A673 (cell line): Measurements from ENCODE around the gene ATP2B2.

Experiments used
- CTCF ChIP-seq: fragments of 300-800, 200-600 bp; sonication (generic); conservative IDR thresholded peaks from 2 replicates; pipeline ENCODE4 v1.5.1; 2017; ENCODE audit warnings: low read depth, mild to moderate bottlenecking, antibody characterized with exemption, low read length, moderate library complexity, mixed read lengths
- EZH2 ChIP-seq: fragments of 200-600 bp; sonication (generic); IDR thresholded peaks from 2 replicates; pipeline ENCODE4 v1.6.1; 2017; ENCODE audit warnings: borderline replicate concordance, low read depth, mild to moderate bottlenecking, mixed read lengths, antibody characterized with exemption, low read length; ENCODE audit not compliant: poor library complexity, severe bottlenecking

GRCh38 chr3:10319804-10320203, 185.6 kb downstream of the ATP2B2 start:
- TF ChIP-seq CTCF (no peak), EZH2 (no peak)
